Activated B cell treated with CpG ODN at 0.5 μM for 24 hours (primary cell): ENCODE data around the gene TPD52L2. TPM values are rescaled to one million over a fixed set of nuclear protein-coding genes. Genes with fewer than 3 reads are reported as not detected.
A peak's percentile ranks its signal among the peaks of the same experiment; 100 is the strongest.

Source experiments
- ATAC-seq: fragments of 200-7000 bp; cut with Tn5 transposase; one replicate; pipeline ENCODE4 v1.10.0; 2021; ENCODE audit warnings: low read depth, mild to moderate bottlenecking, moderate library complexity
- CTCF ChIA-PET: fragments of 350-600 bp; sonication (Branson Sonifier 250); formaldehyde crosslinking; loops from one replicate; lab custom pipeline; 2021; ENCODE audit warnings: antibody characterized with exemption; lab: Charles Lee
- POLR2A ChIA-PET: fragments of 350-600 bp; sonication (Branson Sonifier 250); formaldehyde crosslinking; loops from one replicate; lab custom pipeline; 2021; ENCODE audit warnings: antibody characterized with exemption; lab: Charles Lee
- DNase-seq: peaks from one replicate; pipeline ENCODE4 v3.0.0; 2022
- H3K27ac Mint-ChIP-seq: one replicate; pipeline ENCODE4 v1.8.0; 2020; ENCODE audit warnings: mixed read lengths
- H3K27me3 Mint-ChIP-seq: one replicate; pipeline ENCODE4 v1.8.0; 2021; ENCODE audit warnings: mixed read lengths
- H3K36me3 Mint-ChIP-seq: one replicate; pipeline ENCODE4 v1.8.0; 2021; ENCODE audit warnings: low read depth, mixed read lengths
- H3K4me1 Mint-ChIP-seq: one replicate; pipeline ENCODE4 v1.8.0; 2021; ENCODE audit warnings: mixed read lengths
- H3K4me3 Mint-ChIP-seq: one replicate; pipeline ENCODE4 v1.8.0; 2020; ENCODE audit warnings: mild to moderate bottlenecking, mixed read lengths
- H3K9me3 Mint-ChIP-seq: one replicate; pipeline ENCODE4 v1.8.0; 2020; ENCODE audit warnings: mixed read lengths
- CTCF ChIP-seq: fragments of 200-600 bp; IDR thresholded peaks from one replicate; pipeline ENCODE4 v1.8.0; 2022; ENCODE audit warnings: antibody characterized with exemption, mild to moderate bottlenecking
- intact Hi-C: fragments of 100-400 bp; cut with micrococcal nuclease; formaldehyde crosslinking; loops from one replicate; pipeline ENCODE4 v1.15.1; 2024
- total RNA-seq: library from RNA; stranded (reverse); gene quantifications from 2 replicates; pipeline ENCODE4 v1.2.3, GENCODE V29; 2022

The TPD52L2 gene
- total RNA-seq, 1 donor from 2014 or later: 38.8 TPM

GRCh38 chr20:63830841-63831588 lies 34.1 kb upstream of the TPD52L2 start, which contains the start of gene ZBTB46:
Gene ZBTB46 (minus strand): TSS chr20:63831264. CDS start chr20:63790757, 40,507 bp downstream.
- H3K27me3 Mint-ChIP-seq: peaks cover 28% of the 10 kb centered on the region
- H3K36me3 Mint-ChIP-seq: peaks cover 3% of the 10 kb centered on the region
- no peaks in the 10 kb centered on the region for H3K9me3 Mint-ChIP-seq
- DNase-seq (peak; percentile 50), ATAC-seq (peak; percentile 84)
- POLR2A ChIA-PET: no interaction called here
- peaks cover 12% of the 10 kb centered on the region for H3K4me1 Mint-ChIP-seq
- CTCF ChIA-PET: no interaction called here
- H3K27ac Mint-ChIP-seq: no peak within 1 kb of the TSS
- H3K4me3 Mint-ChIP-seq: peak within 1 kb of the TSS; percentile 90
- intact Hi-C loops: no loop called here
- no peak for TF ChIP-seq CTCF

- Mint-ChIP-seq H3K36me3 (peaks cover 3% of the 10 kb centered on the region), H3K27me3 (peaks cover 23% of the 10 kb centered on the region), H3K27ac (no peak overlapping the region), H3K9me3 (no peaks in the 10 kb centered on the region), H3K4me1 (peaks cover 12% of the 10 kb centered on the region), H3K4me3 (no peak overlapping the region)
- ChIA-PET POLR2A (no interaction called here), CTCF (no interaction called here)
- no peak for TF ChIP-seq CTCF
- intact Hi-C loops: no loop called here
- DNase-seq (no peak), ATAC-seq (no peak)
These were observed 33.5 kb upstream of the TPD52L2 start for GRCh38 chr20:63831646-63831992.

GRCh38 chr20:63831993-63832686 lies 32.9 kb upstream of the TPD52L2 start:
- DNase-seq (peak; percentile 33), ATAC-seq (peak; percentile 16)
- H3K4me1 Mint-ChIP-seq: peaks cover 12% of the 10 kb centered on the region
- intact Hi-C loops: no loop called here
- no peak overlapping the region for H3K27ac Mint-ChIP-seq
- POLR2A ChIA-PET: no interaction called here
- TF ChIP-seq CTCF: no peak
- H3K27me3 Mint-ChIP-seq: peaks cover 19% of the 10 kb centered on the region
- H3K36me3 Mint-ChIP-seq: peaks cover 3% of the 10 kb centered on the region
- peak overlapping the region; percentile 46 for H3K4me3 Mint-ChIP-seq
- CTCF ChIA-PET: no interaction called here
- H3K9me3 Mint-ChIP-seq: no peaks in the 10 kb centered on the region

GRCh38 chr20:63833776-63834490 lies 31.1 kb upstream of the TPD52L2 start:
- H3K27me3 Mint-ChIP-seq: peaks cover 12% of the 10 kb centered on the region
- peaks cover 3% of the 10 kb centered on the region for H3K36me3 Mint-ChIP-seq
- no peak for TF ChIP-seq CTCF
- peaks cover 12% of the 10 kb centered on the region for H3K4me1 Mint-ChIP-seq
- H3K27ac Mint-ChIP-seq: no peak overlapping the region
- H3K9me3 Mint-ChIP-seq: no peaks in the 10 kb centered on the region
- ATAC-seq (no peak), DNase-seq (no peak)
- intact Hi-C loops: no loop called here
- CTCF ChIA-PET: no interaction called here
- POLR2A ChIA-PET: interaction anchor here (0.7 kb wide), 1 partner anchor 15 kb away, joined by 3 read pairs; no protein-coding TSS in a partner anchor
- no peak overlapping the region for H3K4me3 Mint-ChIP-seq

GRCh38 chr20:63834491-63834880 lies 30.6 kb upstream of the TPD52L2 start:
- Mint-ChIP-seq H3K36me3 (peaks cover 3% of the 10 kb centered on the region), H3K4me1 (peaks cover 7% of the 10 kb centered on the region), H3K27me3 (peaks cover 6% of the 10 kb centered on the region), H3K9me3 (no peaks in the 10 kb centered on the region), H3K4me3 (no peak overlapping the region), H3K27ac (no peak overlapping the region)
- ATAC-seq (no peak), DNase-seq (no peak)
- intact Hi-C loops: no loop called here
- ChIA-PET CTCF (no interaction called here), POLR2A (no interaction called here)
- no peak for TF ChIP-seq CTCF
